ENCODE measurements around the gene JAG2.

- TF ChIP-seq, protein P1, sequence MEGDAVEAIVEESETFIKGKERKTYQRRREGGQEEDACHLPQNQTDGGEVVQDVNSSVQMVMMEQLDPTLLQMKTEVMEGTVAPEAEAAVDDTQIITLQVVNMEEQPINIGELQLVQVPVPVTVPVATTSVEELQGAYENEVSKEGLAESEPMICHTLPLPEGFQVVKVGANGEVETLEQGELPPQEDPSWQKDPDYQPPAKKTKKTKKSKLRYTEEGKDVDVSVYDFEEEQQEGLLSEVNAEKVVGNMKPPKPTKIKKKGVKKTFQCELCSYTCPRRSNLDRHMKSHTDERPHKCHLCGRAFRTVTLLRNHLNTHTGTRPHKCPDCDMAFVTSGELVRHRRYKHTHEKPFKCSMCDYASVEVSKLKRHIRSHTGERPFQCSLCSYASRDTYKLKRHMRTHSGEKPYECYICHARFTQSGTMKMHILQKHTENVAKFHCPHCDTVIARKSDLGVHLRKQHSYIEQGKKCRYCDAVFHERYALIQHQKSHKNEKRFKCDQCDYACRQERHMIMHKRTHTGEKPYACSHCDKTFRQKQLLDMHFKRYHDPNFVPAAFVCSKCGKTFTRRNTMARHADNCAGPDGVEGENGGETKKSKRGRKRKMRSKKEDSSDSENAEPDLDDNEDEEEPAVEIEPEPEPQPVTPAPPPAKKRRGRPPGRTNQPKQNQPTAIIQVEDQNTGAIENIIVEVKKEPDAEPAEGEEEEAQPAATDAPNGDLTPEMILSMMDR (IDR thresholded peaks at IDR 0.05), result no peak
- no peak for TF ChIP-seq POLR2A (IDR thresholded peaks at IDR 0.05)
These were observed 20.6 kb downstream of the JAG2 start for GRCh38 chr14:105147671-105148603.
